ENCODE results near the gene CDC25B. TPM values are rescaled to one million over a fixed set of nuclear protein-coding genes. Genes with fewer than 3 reads are reported as not detected.
A peak's percentile ranks its signal among the peaks of the same experiment; 100 is the strongest.

The CDC25B gene
- total RNA-seq (16.9 and 59.9 TPM in 2 replicates), polyA plus RNA-seq (9.7 and 31.7 TPM in 2 replicates)

DNA sequence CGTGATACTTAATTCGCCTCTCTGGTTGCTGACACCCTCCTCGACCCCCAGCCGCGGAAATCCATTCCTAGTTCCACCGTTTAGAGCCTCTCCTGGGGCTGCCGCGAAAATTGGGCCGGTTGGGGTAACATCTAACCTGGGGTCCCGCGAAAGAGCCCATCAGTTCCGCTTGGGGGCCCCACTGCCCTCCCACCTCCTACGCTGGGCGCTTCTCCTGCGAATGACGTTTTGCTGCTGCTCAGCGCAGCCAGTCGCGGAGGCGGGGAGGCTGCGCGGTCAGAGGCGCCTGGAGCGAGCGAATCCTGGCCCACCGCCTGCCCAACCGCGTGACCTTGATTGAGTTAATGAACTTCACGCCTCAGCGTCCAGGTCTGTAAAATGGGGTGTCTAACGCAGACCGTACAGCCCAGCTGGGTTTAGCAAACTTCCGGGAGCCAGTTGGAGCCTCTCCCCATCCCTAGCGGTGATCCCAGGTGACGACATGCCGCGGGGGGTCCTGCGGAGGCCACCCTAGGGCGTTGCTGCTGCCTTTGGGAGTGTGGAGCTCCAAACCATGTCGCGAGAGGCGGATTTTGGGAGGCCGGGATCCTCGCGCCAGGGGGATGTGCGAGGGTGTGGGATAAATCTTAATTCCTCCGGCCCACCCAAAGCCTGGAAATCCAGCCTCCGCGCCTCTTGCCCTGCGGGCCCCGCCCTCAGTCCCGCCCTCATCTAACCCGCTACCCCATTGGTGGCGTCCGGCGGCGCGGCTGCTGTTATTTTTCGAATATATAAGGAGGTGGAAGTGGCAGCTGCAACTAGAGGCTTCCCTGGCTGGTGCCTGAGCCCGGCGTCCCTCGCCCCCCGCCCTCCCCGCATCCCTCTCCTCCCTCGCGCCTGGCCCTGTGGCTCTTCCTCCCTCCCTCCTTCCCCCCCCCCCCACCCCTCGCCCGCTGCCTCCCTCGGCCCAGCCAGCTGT is at the start of gene CDC25B:
TSS of gene CDC25B (plus strand) at position 800 of the 958 bp plus-strand sequence. CDS start 222 bp downstream, outside the sequence.
- peak within 1 kb of the TSS; percentile 49 for H3K4me3 ChIP-seq
- no peak within 1 kb of the TSS for H3K27ac ChIP-seq
- H3K36me3 ChIP-seq: no peaks in the 10 kb centered on the region
- TF ChIP-seq, protein P1, sequence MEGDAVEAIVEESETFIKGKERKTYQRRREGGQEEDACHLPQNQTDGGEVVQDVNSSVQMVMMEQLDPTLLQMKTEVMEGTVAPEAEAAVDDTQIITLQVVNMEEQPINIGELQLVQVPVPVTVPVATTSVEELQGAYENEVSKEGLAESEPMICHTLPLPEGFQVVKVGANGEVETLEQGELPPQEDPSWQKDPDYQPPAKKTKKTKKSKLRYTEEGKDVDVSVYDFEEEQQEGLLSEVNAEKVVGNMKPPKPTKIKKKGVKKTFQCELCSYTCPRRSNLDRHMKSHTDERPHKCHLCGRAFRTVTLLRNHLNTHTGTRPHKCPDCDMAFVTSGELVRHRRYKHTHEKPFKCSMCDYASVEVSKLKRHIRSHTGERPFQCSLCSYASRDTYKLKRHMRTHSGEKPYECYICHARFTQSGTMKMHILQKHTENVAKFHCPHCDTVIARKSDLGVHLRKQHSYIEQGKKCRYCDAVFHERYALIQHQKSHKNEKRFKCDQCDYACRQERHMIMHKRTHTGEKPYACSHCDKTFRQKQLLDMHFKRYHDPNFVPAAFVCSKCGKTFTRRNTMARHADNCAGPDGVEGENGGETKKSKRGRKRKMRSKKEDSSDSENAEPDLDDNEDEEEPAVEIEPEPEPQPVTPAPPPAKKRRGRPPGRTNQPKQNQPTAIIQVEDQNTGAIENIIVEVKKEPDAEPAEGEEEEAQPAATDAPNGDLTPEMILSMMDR (IDR thresholded peaks at IDR 0.05; ENCODE audit: low read depth, low read length): peak; percentile 37
- peak; percentile 93 to 94 for DNase-seq (ENCODE audit: low read depth in 1 of 2, low spot score in 1 of 2)
- no peaks in the 10 kb centered on the region for H3K27me3 ChIP-seq
- peaks cover 10% of the 10 kb centered on the region for H3K4me1 ChIP-seq (ENCODE audit: low read depth)
- no peaks in the 10 kb centered on the region for H3K9me3 ChIP-seq (ENCODE audit: low read depth)

GRCh38 chr20:3747471-3747870 is 48.6 kb upstream of the CDC25B start:
- TF ChIP-seq, protein P1 (IDR thresholded peaks at IDR 0.05; ENCODE audit: low read depth, low read length): no peak
- no peak overlapping the region for H3K27ac ChIP-seq
- no peaks in the 10 kb centered on the region for H3K36me3 ChIP-seq
- DNase-seq (ENCODE audit: low read depth in 1 of 2, low spot score in 1 of 2): no peak
- peaks cover 67% of the 10 kb centered on the region for H3K27me3 ChIP-seq
- no peak overlapping the region for H3K4me3 ChIP-seq
- H3K9me3 ChIP-seq (ENCODE audit: low read depth): no peaks in the 10 kb centered on the region
- no peaks in the 10 kb centered on the region for H3K4me1 ChIP-seq (ENCODE audit: low read depth)

DNA sequence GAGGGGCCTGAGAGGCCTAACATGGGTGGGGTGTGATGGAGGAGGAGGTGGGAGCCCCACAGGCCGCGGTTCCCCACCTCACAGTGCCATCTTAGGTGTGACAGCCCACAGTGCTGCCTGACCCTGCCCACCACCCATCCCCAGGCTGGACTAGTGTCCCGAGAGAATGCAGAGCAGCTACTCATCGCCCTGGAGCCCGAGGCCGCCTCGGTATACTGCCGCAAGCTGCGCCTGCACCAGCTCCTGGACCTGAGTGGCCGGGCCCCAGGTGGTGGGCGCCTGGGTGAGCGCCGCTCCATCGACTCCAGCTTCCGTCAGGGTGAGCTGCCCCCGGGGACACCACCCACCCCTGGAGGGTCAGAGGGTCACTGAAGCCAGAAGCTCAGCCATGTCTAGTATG is 48.0 kb upstream of the CDC25B start:
- Histone ChIP-seq H3K27me3 (peaks cover 72% of the 10 kb centered on the region), H3K4me3 (no peak overlapping the region), H3K27ac (no peak overlapping the region), H3K4me1 (ENCODE audit: low read depth) (no peaks in the 10 kb centered on the region), H3K9me3 (ENCODE audit: low read depth) (no peaks in the 10 kb centered on the region), H3K36me3 (no peaks in the 10 kb centered on the region)
- DNase-seq (ENCODE audit: low read depth in 1 of 2, low spot score in 1 of 2): no peak
- TF ChIP-seq, protein P1 (IDR thresholded peaks at IDR 0.05; ENCODE audit: low read depth, low read length): no peak

DNA sequence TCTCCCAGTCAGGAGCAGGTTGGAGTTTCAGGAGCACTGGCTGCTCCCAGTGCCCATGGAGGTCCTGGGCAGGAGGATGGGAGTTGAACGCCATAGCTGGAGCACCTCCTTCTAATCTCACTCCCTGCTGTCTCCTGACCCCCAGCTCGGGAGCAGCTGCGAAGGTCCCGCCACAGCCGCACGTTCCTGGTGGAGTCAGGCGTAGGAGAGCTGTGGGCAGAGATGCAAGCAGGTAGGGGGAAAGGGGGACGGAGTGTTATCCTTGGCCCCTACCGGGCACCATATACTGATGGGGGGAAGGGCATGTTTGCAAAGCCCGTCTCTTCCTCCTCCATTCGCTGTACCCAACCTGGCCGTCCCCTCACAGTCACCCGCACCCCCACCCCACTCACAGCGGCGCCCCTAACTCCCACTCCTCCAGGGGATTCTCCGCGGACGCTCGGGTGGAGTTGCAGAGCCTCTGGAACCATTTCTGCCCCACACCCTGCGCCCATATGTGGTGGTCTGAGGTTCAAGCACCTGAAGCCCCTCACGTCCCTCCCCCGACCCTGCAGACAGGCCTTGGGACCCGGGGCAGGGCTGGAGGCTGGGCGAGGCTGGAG is 46.9 kb upstream of the CDC25B start:
- Histone ChIP-seq H3K27me3 (peaks cover 71% of the 10 kb centered on the region), H3K4me3 (peak overlapping the region; percentile 15)

More for the DNA sequence above, 46.9 kb upstream of the CDC25B start:
- no peak for DNase-seq (ENCODE audit: low read depth in 1 of 2, low spot score in 1 of 2)
- H3K36me3 ChIP-seq: no peaks in the 10 kb centered on the region
- no peaks in the 10 kb centered on the region for H3K4me1 ChIP-seq (ENCODE audit: low read depth)
- TF ChIP-seq, protein P1 (IDR thresholded peaks at IDR 0.05; ENCODE audit: low read depth, low read length): no peak
- no peak overlapping the region for H3K27ac ChIP-seq
- no peaks in the 10 kb centered on the region for H3K9me3 ChIP-seq (ENCODE audit: low read depth)
